Pancreas (tissue), 10 donors: ENCODE data around the gene CYB5RL. TPM values are rescaled to one million over a fixed set of nuclear protein-coding genes. Genes with fewer than 3 reads are reported as not detected.

ENCODE experiments used
- ATAC-seq, 4 donors: fragments of 200-7000 bp; cut with Tn5 transposase; one replicate each; pipeline versions ENCODE4 v1.8.0 to v1.9.1; 2020; ENCODE audit warnings: mild to moderate bottlenecking in 4 of 4, moderate library complexity in 4 of 4
- DNase-seq, 6 donors: peaks; one replicate each; pipeline ENCODE4 v3.0.0-alpha.2; 2020
- FAIRE-seq: peaks from 2 replicates; lab custom pipeline; 2012; peaks lifted over from hg19 to GRCh38; lab: Jason Lieb, UNC
- H3K27ac ChIP-seq, 4 donors: fragments of 200-600 bp; sonication (generic); 1 replicate in 3 of 4; 2 replicates in 1 of 4; pipeline versions ENCODE4 v1.5.0 to v1.8.0; 2020
- H3K27me3 ChIP-seq, 4 donors: fragments of 200-600 bp; one replicate each; pipeline ENCODE4 v1.8.0; 2021
- H3K36me3 ChIP-seq, 3 donors: fragments of 200-600 bp; sonication (generic) in 1 of 3; one replicate each; pipeline versions ENCODE4 v1.5.0 to v1.8.0; 2020 to 2021
- H3K4me1 ChIP-seq, 3 donors: fragments of 200-600 bp; one replicate each; pipeline ENCODE4 v1.8.0; 2021
- H3K4me3 ChIP-seq, 4 donors: fragments of 200-600 bp; sonication (generic) in 2 of 4; one replicate each; pipeline versions ENCODE4 v1.5.0 to v1.8.0; 2020 to 2021
- H3K9me3 ChIP-seq, 4 donors: fragments of 200-600 bp; one replicate each; pipeline ENCODE4 v1.8.0; 2021
- WGBS, 2 donors: extraction: QIAGEN DNeasy Blood & Tissue Kit; methylation state at CpG; one replicate each; pipeline ENCODE4 v1.1.7; 2013; 5-methylcytosine and 5-hydroxymethylcytosine counted together
- intact Hi-C, 3 donors: fragments of 100-400 bp; cut with DNase I; formaldehyde crosslinking; loops; one replicate each; pipeline versions ENCODE4 v1.11.1 to v1.14.2; 2022
- polyA plus RNA-seq, 2 donors: library from polyadenylated mRNA; stranded (reverse); fragments of 200-250 nt; gene quantifications; one replicate each; pipeline ENCODE4 v1.2.3, GENCODE V29; 2013
- total RNA-seq, 6 donors: library from RNA; stranded (reverse); fragmentation: NEBNext Ultra II Directional in 4 of 6; extraction: Animal tissue kit (Norgen Biotek cat#: 25700) in 4 of 6; gene quantifications; one replicate each; pipeline versions ENCODE4 v1.2.1 to v1.2.4, GENCODE V29; 2021 to 2023
- TF ChIP-seq, protein P1 (sequence below), 4 donors: fragments of 200-600 bp; sonication (generic) in 3 of 4; IDR thresholded peaks; one replicate each; pipeline versions ENCODE4 v1.5.0 to v1.8.0; 2021; ENCODE audit warnings: antibody characterized with exemption in 4 of 4
- donor health status: healthy with polysubstance abuse.
- donor health status: DM: no; HTN: no; CAD: no; lungs with moderate emphysema.
- donor health status: DM: no; HTN: no; CAD: no.
- donor health status: control.
- donor health status: control.
- donor health status: Bipolar disorder and iron deficiency.
- donor health status: DM: yes; HTN: yes; CAD: no.
- donor health status: DM: no; HTN: no; CAD: no.
- donor health status: DM: no; HTN: no; CAD: no.
- donor health status: DM: yes; HTN: yes; CAD: no.

CYB5RL gene
- total and polyA plus RNA-seq, 8 donors: 3.2 to 9.1 (median 4.3) TPM

DNA sequence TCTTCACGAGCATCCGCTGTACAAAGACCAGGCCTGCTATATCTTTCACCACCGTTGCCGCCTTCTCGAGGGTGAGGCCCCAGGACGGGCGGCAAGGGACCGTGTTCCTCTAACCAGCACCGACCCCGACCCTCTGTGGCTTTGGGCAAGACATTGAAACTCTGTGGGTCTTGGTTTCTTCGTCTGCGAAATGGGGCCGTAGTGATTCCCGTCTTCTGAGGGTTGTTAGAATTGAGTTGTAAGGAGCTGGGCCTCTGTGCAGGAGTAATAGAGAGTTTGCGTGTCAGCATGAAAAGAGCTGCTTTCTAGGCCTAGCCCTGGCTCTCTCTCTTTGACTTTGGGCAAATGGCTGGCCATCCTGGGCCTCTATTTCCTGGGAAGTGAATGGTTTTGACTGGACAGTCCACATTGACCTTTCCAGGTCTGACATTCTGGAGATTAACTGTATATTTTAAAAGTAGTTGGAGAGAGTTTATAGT is 728 bp upstream of the CYB5RL start:
- intact Hi-C loops: no loop called here

DNA sequence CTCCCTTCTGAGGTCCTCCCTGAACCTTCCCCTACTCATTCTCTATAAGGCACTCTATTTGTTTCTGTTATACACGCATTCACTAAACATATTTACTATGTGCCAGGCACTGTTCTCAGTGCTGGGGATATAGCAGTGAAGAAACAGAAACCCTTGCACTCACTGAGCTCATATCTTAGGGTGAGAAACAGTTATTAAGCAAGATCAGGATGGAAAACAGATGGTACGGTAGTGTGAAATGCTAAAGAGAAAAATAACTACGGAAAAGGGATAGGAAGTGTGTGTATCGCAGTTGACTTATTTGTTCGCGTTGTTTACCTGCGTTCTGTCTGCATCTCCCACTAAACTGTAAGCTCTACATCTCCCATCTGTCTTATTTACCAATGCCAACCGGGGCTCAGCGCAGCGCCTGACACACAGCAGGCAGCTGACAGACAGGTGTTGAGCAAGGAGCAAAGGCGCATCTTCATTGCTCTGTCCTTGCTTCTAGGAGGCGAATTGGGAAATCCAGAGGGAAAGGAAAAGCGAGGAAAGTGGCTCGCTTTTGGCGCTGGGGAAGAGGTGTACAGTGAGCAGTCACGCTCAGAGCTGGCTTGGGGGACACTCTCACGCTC is 572 bp downstream of the CYB5RL start:
- peak overlapping the region; percentile 62 to 85 (median 71) for H3K4me3 ChIP-seq
- intact Hi-C loops: no loop called here
- no peak for FAIRE-seq
- peak in 1 of 4 donors; percentile 2 for ATAC-seq
- no peaks in the 10 kb centered on the region for H3K9me3 ChIP-seq
- TF ChIP-seq, protein P1, sequence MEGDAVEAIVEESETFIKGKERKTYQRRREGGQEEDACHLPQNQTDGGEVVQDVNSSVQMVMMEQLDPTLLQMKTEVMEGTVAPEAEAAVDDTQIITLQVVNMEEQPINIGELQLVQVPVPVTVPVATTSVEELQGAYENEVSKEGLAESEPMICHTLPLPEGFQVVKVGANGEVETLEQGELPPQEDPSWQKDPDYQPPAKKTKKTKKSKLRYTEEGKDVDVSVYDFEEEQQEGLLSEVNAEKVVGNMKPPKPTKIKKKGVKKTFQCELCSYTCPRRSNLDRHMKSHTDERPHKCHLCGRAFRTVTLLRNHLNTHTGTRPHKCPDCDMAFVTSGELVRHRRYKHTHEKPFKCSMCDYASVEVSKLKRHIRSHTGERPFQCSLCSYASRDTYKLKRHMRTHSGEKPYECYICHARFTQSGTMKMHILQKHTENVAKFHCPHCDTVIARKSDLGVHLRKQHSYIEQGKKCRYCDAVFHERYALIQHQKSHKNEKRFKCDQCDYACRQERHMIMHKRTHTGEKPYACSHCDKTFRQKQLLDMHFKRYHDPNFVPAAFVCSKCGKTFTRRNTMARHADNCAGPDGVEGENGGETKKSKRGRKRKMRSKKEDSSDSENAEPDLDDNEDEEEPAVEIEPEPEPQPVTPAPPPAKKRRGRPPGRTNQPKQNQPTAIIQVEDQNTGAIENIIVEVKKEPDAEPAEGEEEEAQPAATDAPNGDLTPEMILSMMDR (IDR thresholded peaks at IDR 0.05): no peak
- H3K27me3 ChIP-seq: no peaks in the 10 kb centered on the region
- H3K27ac ChIP-seq: peak overlapping the region in 2 of 4 donors; percentile 52 to 55
- H3K4me1 ChIP-seq: peaks cover 7 to 9% (median 8%) of the 10 kb centered on the region in 3 donors
- DNase-seq: no peak
- H3K36me3 ChIP-seq: no peaks in the 10 kb centered on the region
- WGBS, 2 donors: 4 to 6% methylated on average over 17 of the region's 17 CpGs

More for the DNA sequence above, 728 bp upstream of the CYB5RL start:
- Histone ChIP-seq H3K4me3 (peak overlapping the region; percentile 62 to 85 (median 71)), H3K4me1 (peaks cover 7 to 9% (median 8%) of the 10 kb centered on the region in 3 donors), H3K9me3 (no peaks in the 10 kb centered on the region), H3K27me3 (no peaks in the 10 kb centered on the region), H3K36me3 (peaks cover 0 to 8% (median 0%) of the 10 kb centered on the region in 3 donors), H3K27ac (peak overlapping the region in 2 of 4 donors; percentile 55 to 71)
- TF ChIP-seq, protein P1 (IDR thresholded peaks at IDR 0.05): no peak
- DNase-seq: no peak
- ATAC-seq: peak in 1 of 4 donors; percentile 6
- 1 to 2% methylated on average over 15 of the region's 15 CpGs for WGBS, 2 donors
- FAIRE-seq: no peak

DNA sequence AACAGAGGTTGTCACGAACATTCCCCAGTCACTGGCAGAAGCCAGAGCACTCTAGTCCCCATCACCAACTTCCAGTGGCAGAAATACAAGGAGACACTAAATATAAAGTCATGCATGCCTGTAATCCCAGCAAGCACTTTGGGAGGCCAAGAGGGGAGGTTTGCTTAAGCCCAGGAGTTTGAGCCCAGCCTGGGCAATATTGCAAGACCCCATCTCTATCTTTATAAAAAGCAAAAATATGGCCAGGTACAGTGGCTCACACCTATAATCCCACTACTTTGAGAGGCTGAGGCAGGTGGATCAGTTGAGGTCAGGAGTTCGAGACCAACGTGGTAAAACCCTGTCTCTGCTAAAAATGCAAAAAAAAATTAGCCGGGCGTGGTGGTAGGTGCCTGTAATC is 6.4 kb downstream of the CYB5RL start:
- H3K27ac ChIP-seq: no peak overlapping the region
- H3K36me3 ChIP-seq: peaks cover 0 to 6% (median 0%) of the 10 kb centered on the region in 3 donors
- no peaks in the 10 kb centered on the region for H3K4me1 ChIP-seq
- WGBS, 2 donors: 85 to 94% methylated on average over 5 of the region's 5 CpGs
- FAIRE-seq: no peak
- no peak for ATAC-seq
- TF ChIP-seq, protein P1 (IDR thresholded peaks at IDR 0.05): no peak
- intact Hi-C loops: no loop called here
- H3K4me3 ChIP-seq: no peak overlapping the region
- H3K27me3 ChIP-seq: no peaks in the 10 kb centered on the region
- no peak for DNase-seq
- H3K9me3 ChIP-seq: no peaks in the 10 kb centered on the region

DNA sequence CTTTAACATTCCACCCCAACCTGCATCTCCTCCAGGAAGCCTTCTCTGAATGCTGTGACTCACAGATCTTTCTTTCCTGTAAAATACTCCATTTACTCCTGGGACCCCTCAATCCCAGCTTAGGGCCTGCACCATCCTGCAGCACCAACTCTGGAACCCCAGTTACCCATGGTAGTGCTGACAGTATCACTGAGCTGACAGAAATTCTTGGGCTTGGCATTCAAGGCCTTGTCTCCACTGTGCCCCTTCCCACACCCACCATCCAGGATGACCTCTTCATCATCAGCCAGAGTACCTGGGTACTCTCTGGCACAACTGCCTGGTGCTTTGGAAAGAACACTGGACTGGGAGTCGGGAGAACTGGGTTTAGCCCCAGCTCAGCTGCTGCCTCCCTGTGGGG is 8.3 kb downstream of the CYB5RL start:
- no peak overlapping the region for H3K27ac ChIP-seq
- WGBS, 2 donors: 0 to 92% methylated on average over 1 of the region's 1 CpG
- DNase-seq (no peak), FAIRE-seq (no peak), ATAC-seq (no peak)
- H3K9me3 ChIP-seq: no peaks in the 10 kb centered on the region
- no peaks in the 10 kb centered on the region for H3K27me3 ChIP-seq
- peaks cover 0 to 11% (median 0%) of the 10 kb centered on the region in 3 donors for H3K36me3 ChIP-seq
- intact Hi-C loops: no loop called here
- H3K4me1 ChIP-seq: no peaks in the 10 kb centered on the region
- TF ChIP-seq, protein P1 (IDR thresholded peaks at IDR 0.05): no peak
- no peak overlapping the region for H3K4me3 ChIP-seq

DNA sequence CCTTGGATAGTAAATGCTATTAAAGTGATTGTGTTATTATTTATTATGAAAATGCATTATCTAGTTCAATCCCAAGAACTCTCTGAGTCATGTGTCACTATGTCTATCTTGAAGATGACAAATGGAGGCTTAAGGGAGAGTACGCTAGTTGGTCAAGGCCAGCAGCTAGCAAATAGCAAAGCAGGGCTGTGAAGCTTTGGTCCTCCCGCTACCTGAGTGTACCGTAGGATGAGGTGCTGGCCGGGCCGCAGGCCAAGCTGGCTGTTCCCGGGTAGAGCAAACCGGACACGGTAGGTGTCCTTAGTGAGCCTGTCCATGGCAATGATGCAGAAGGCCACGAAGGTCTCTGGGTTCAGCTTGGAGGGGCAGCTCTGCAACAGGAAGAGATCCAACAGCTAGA is 9.3 kb downstream of the CYB5RL start:
- TF ChIP-seq, protein P1 (IDR thresholded peaks at IDR 0.05): no peak
- intact Hi-C loops: no loop called here
- Histone ChIP-seq H3K9me3 (no peaks in the 10 kb centered on the region), H3K27ac (no peak overlapping the region), H3K4me3 (no peak overlapping the region), H3K36me3 (peaks cover 0 to 11% (median 0%) of the 10 kb centered on the region in 3 donors), H3K27me3 (no peaks in the 10 kb centered on the region), H3K4me1 (no peaks in the 10 kb centered on the region)
- DNase-seq (no peak), FAIRE-seq (no peak), ATAC-seq (no peak)
- 83 to 84% methylated on average over 9 of the region's 9 CpGs for WGBS, 2 donors
